Measurements from ENCODE around the gene AKAP13.

DNA sequence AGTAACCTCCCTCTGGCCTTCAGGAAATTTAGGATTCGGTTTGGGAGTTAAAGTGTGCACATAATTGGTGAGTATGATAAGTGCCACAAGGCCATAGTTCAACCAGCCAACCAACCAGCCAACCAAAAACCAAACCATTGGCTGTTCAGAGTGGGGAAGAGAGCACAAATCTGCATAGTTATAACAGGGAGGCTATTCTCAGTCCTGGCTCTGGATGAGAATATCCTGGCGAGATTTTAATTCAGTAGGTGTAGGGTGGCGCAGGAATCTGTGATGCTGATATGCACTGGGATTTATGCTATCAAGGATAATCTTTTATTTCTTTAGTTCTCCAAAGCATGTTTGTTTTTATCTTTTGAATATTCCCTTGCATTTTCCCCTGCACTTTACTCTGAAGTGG lies 49.1 kb downstream of the AKAP13 start:
- TF ChIP-seq GATA2 (IDR thresholded peaks at IDR 0.05; ENCODE audit: low read depth, low read length) = no peak
- no peak for TF ChIP-seq GATA3 (IDR thresholded peaks at IDR 0.05; ENCODE audit: low read depth, low read length)
